Adipocyte (in vitro differentiated cells): ENCODE results near the gene ATP6AP2.

Source experiments
- DNase-seq: peaks from one replicate; pipeline ENCODE4 v3.0.0-alpha.2; 2015; ENCODE audit warnings: low read depth
- H3K27me3 ChIP-seq: replicated peaks from 2 replicates; pipeline ENCODE4 v1.7.0; 2013; ENCODE audit warnings: mild to moderate bottlenecking, low read length, moderate library complexity; ENCODE audit not compliant: control insufficient read depth, insufficient read depth
- H3K36me3 ChIP-seq: 2 replicates; pipeline ENCODE4 v1.7.0; 2013; ENCODE audit warnings: low read length, mild to moderate bottlenecking, moderate library complexity; ENCODE audit not compliant: control insufficient read depth, insufficient read depth, severe bottlenecking
- H3K4me1 ChIP-seq: 2 replicates; pipeline ENCODE4 v1.7.0; 2013; ENCODE audit warnings: mild to moderate bottlenecking, low read length, moderate library complexity; ENCODE audit not compliant: control insufficient read depth, insufficient read depth
- H3K4me3 ChIP-seq: 2 replicates; pipeline ENCODE4 v1.7.0; 2013; ENCODE audit warnings: mild to moderate bottlenecking, low read length, moderate library complexity
- H3K9ac ChIP-seq: 2 replicates; pipeline ENCODE4 v1.7.0; 2013; ENCODE audit warnings: mild to moderate bottlenecking, low read length, moderate library complexity
- H3K9me3 ChIP-seq: 2 replicates; pipeline ENCODE4 v1.7.0; 2013; ENCODE audit warnings: mild to moderate bottlenecking, low read length, moderate library complexity; ENCODE audit not compliant: control insufficient read depth

Gene ATP6AP2

GRCh38 chrX:40615976-40616375 lies 35.2 kb downstream of the ATP6AP2 start:
- Histone ChIP-seq H3K27me3 (peaks cover 12% of the 10 kb centered on the region), H3K9ac (no peak overlapping the region), H3K36me3 (no peaks in the 10 kb centered on the region), H3K9me3 (no peaks in the 10 kb centered on the region), H3K4me1 (no peaks in the 10 kb centered on the region), H3K4me3 (no peak overlapping the region)
- no peak for DNase-seq

GRCh38 chrX:40617566-40617965 lies 36.8 kb downstream of the ATP6AP2 start:
- no peaks in the 10 kb centered on the region for H3K36me3 ChIP-seq
- H3K4me1 ChIP-seq, result no peaks in the 10 kb centered on the region
- H3K9me3 ChIP-seq, result no peaks in the 10 kb centered on the region
- peaks cover 23% of the 10 kb centered on the region for H3K27me3 ChIP-seq
- no peak overlapping the region for H3K9ac ChIP-seq
- no peak for DNase-seq
- H3K4me3 ChIP-seq, result no peak overlapping the region

GRCh38 chrX:40622479-40623138 lies 41.8 kb downstream of the ATP6AP2 start:
- H3K36me3 ChIP-seq, result peaks cover 4% of the 10 kb centered on the region
- peaks cover 3% of the 10 kb centered on the region for H3K4me1 ChIP-seq
- no peak overlapping the region for H3K9ac ChIP-seq
- H3K9me3 ChIP-seq, result no peaks in the 10 kb centered on the region
- H3K4me3 ChIP-seq, result no peak overlapping the region
- DNase-seq, result no peak
- H3K27me3 ChIP-seq, result peaks cover 27% of the 10 kb centered on the region

GRCh38 chrX:40623139-40623536 lies 42.4 kb downstream of the ATP6AP2 start, which contains the start of gene MPC1L:
MPC1L (plus strand) TSS chrX:40623428; CDS start chrX:40623566, 138 bp downstream.
- H3K36me3 ChIP-seq, result peaks cover 9% of the 10 kb centered on the region
- no peak for DNase-seq
- H3K9ac ChIP-seq, result no peak within 1 kb of the TSS
- no peak within 1 kb of the TSS for H3K4me3 ChIP-seq
- H3K4me1 ChIP-seq, result peaks cover 3% of the 10 kb centered on the region
- peaks cover 22% of the 10 kb centered on the region for H3K27me3 ChIP-seq
- no peaks in the 10 kb centered on the region for H3K9me3 ChIP-seq

GRCh38 chrX:40623665-40624064 lies 42.9 kb downstream of the ATP6AP2 start:
- Histone ChIP-seq H3K4me1 (peaks cover 7% of the 10 kb centered on the region), H3K36me3 (peaks cover 12% of the 10 kb centered on the region), H3K9ac (no peak overlapping the region), H3K9me3 (no peaks in the 10 kb centered on the region), H3K27me3 (peaks cover 21% of the 10 kb centered on the region), H3K4me3 (no peak overlapping the region)
- DNase-seq, result no peak

GRCh38 chrX:40625294-40625693 lies 44.5 kb downstream of the ATP6AP2 start:
- no peaks in the 10 kb centered on the region for H3K9me3 ChIP-seq
- no peak overlapping the region for H3K4me3 ChIP-seq
- H3K36me3 ChIP-seq, result peaks cover 26% of the 10 kb centered on the region
- H3K27me3 ChIP-seq, result peaks cover 21% of the 10 kb centered on the region
- peaks cover 10% of the 10 kb centered on the region for H3K4me1 ChIP-seq
- no peak overlapping the region for H3K9ac ChIP-seq
- DNase-seq, result no peak

GRCh38 chrX:40628506-40628905 lies 47.7 kb downstream of the ATP6AP2 start:
- peaks cover 10% of the 10 kb centered on the region for H3K4me1 ChIP-seq
- H3K27me3 ChIP-seq, result peaks cover 9% of the 10 kb centered on the region
- no peaks in the 10 kb centered on the region for H3K9me3 ChIP-seq
- no peak overlapping the region for H3K4me3 ChIP-seq
- H3K9ac ChIP-seq, result peak overlapping the region; percentile 4
- peaks cover 53% of the 10 kb centered on the region for H3K36me3 ChIP-seq
- peak; percentile 60 for DNase-seq

- Histone ChIP-seq H3K27me3 (peaks cover 4% of the 10 kb centered on the region), H3K36me3 (peaks cover 90% of the 10 kb centered on the region), H3K9ac (no peak overlapping the region), H3K9me3 (no peaks in the 10 kb centered on the region), H3K4me1 (peaks cover 7% of the 10 kb centered on the region), H3K4me3 (no peak overlapping the region)
- no peak for DNase-seq
Measured at GRCh38 chrX:40632199-40632598, 51.4 kb downstream of the ATP6AP2 start.

- Histone ChIP-seq H3K9ac (no peak overlapping the region), H3K4me3 (no peak overlapping the region), H3K27me3 (peaks cover 4% of the 10 kb centered on the region), H3K4me1 (peaks cover 3% of the 10 kb centered on the region), H3K36me3 (peaks cover 66% of the 10 kb centered on the region), H3K9me3 (no peaks in the 10 kb centered on the region)
- DNase-seq, result no peak
Measured at GRCh38 chrX:40637687-40638086, 56.9 kb downstream of the ATP6AP2 start.

GRCh38 chrX:40644176-40644575 lies 63.4 kb downstream of the ATP6AP2 start:
- H3K27me3 ChIP-seq, result no peaks in the 10 kb centered on the region
- peak overlapping the region; percentile 82 for H3K4me3 ChIP-seq
- peak; percentile 61 for DNase-seq
- peaks cover 26% of the 10 kb centered on the region for H3K4me1 ChIP-seq
- no peaks in the 10 kb centered on the region for H3K9me3 ChIP-seq
- peaks cover 3% of the 10 kb centered on the region for H3K36me3 ChIP-seq
- peak overlapping the region; percentile 80 for H3K9ac ChIP-seq

GRCh38 chrX:40644821-40645358 lies 64.1 kb downstream of the ATP6AP2 start:
- peak overlapping the region; percentile 82 for H3K4me3 ChIP-seq
- DNase-seq, result peak; percentile 85
- H3K27me3 ChIP-seq, result peaks cover 3% of the 10 kb centered on the region
- no peaks in the 10 kb centered on the region for H3K36me3 ChIP-seq
- peak overlapping the region; percentile 80 for H3K9ac ChIP-seq
- H3K9me3 ChIP-seq, result no peaks in the 10 kb centered on the region
- peaks cover 26% of the 10 kb centered on the region for H3K4me1 ChIP-seq
